K562 (cell line): ENCODE data around the gene RACK1. TPM values are rescaled to one million over a fixed set of nuclear protein-coding genes. Genes with fewer than 3 reads are reported as not detected.

Experiments used
- SNIP1 ChIP-seq: fragments of 450-650 bp; IDR thresholded peaks from 2 replicates; pipeline ENCODE4 v1.7.1; 2017; ENCODE audit warnings: low read depth, mild to moderate bottlenecking
- ZSCAN29 ChIP-seq: fragments of 450-650 bp; IDR thresholded peaks from 2 replicates; pipeline ENCODE4 v1.6.1; 2017
- polyA plus RNA-seq, 8 experiments: library from polyadenylated mRNA; depleted of rRNA in 4 of 8; stranded (reverse) in 5 of 8; unstranded in 3 of 8; fragments of >200 nt; fragmentation: Nextera tagmentation in 2 of 8; fragmentation: Illumina TruSeq in 1 of 8; extraction: Ambion mirVana in 2 of 8; extraction: Trizol in 1 of 8; gene quantifications; 2 replicates each; pipeline versions ENCODE4 v1.2.1 to v1.2.3, GENCODE V29; 2011 to 2014; ENCODE audit warnings: inconsistent platforms in 1 of 8, missing spikeins in 1 of 8
- total RNA-seq, 7 experiments: library from RNA; depleted of rRNA in 6 of 7; stranded (reverse); fragments of >200 nt in 6 of 7; fragmentation: Illumina TruSeq in 2 of 7; extraction: Trizol in 2 of 7; gene quantifications; 2 replicates each; pipeline versions ENCODE4 v1.2.1 to v1.2.3, GENCODE V29; 2011 to 2021; ENCODE audit warnings: low replicate concordance in 1 of 7
- TF ChIP-seq, protein P1 (sequence below): sonication (generic); formaldehyde crosslinking; IDR thresholded peaks from 2 replicates; pipeline ENCODE4 v1.8.0; 2022; ENCODE audit warnings: mild to moderate bottlenecking, missing genetic modification reagents
- TF ChIP-seq, protein P2 (sequence below): sonication (generic); formaldehyde crosslinking; IDR thresholded peaks from 2 replicates; pipeline ENCODE4 v1.8.0; 2023; ENCODE audit warnings: mild to moderate bottlenecking, missing genetic modification reagents

Gene RACK1
- total and polyA plus RNA-seq, 9 of the 15 experiments (the other 6 are each of a cell fraction or from before 2014, with no cell fraction given): 2,303 to 5,311 (median 3,833) TPM

DNA sequence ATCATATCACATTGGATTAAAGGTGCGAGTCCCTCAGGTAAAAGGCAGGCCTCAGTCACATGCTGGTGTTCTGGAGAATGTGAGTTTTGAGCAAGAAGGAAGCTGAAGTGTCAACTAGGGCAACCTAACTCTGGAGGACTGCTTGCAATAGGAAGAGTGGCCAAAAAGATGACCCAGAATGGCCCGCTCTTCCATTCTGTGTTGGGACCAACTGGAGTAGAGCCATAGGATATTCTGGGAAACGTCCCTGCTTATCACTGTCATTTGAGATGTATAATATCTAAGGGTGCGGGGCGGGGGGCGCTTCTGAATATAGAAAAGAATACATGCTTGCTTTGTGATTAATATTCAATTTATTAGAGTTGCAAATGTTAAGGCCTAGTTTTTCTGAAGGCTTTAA lies 31.6 kb downstream of the RACK1 start (continued):
- TF ChIP-seq, protein P1, sequence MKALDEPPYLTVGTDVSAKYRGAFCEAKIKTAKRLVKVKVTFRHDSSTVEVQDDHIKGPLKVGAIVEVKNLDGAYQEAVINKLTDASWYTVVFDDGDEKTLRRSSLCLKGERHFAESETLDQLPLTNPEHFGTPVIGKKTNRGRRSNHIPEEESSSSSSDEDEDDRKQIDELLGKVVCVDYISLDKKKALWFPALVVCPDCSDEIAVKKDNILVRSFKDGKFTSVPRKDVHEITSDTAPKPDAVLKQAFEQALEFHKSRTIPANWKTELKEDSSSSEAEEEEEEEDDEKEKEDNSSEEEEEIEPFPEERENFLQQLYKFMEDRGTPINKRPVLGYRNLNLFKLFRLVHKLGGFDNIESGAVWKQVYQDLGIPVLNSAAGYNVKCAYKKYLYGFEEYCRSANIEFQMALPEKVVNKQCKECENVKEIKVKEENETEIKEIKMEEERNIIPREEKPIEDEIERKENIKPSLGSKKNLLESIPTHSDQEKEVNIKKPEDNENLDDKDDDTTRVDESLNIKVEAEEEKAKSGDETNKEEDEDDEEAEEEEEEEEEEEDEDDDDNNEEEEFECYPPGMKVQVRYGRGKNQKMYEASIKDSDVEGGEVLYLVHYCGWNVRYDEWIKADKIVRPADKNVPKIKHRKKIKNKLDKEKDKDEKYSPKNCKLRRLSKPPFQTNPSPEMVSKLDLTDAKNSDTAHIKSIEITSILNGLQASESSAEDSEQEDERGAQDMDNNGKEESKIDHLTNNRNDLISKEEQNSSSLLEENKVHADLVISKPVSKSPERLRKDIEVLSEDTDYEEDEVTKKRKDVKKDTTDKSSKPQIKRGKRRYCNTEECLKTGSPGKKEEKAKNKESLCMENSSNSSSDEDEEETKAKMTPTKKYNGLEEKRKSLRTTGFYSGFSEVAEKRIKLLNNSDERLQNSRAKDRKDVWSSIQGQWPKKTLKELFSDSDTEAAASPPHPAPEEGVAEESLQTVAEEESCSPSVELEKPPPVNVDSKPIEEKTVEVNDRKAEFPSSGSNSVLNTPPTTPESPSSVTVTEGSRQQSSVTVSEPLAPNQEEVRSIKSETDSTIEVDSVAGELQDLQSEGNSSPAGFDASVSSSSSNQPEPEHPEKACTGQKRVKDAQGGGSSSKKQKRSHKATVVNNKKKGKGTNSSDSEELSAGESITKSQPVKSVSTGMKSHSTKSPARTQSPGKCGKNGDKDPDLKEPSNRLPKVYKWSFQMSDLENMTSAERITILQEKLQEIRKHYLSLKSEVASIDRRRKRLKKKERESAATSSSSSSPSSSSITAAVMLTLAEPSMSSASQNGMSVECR (CRISPR knock-in tag): no peak
- TF ChIP-seq SNIP1 (no peak), ZSCAN29 (no peak)
- TF ChIP-seq, protein P2, sequence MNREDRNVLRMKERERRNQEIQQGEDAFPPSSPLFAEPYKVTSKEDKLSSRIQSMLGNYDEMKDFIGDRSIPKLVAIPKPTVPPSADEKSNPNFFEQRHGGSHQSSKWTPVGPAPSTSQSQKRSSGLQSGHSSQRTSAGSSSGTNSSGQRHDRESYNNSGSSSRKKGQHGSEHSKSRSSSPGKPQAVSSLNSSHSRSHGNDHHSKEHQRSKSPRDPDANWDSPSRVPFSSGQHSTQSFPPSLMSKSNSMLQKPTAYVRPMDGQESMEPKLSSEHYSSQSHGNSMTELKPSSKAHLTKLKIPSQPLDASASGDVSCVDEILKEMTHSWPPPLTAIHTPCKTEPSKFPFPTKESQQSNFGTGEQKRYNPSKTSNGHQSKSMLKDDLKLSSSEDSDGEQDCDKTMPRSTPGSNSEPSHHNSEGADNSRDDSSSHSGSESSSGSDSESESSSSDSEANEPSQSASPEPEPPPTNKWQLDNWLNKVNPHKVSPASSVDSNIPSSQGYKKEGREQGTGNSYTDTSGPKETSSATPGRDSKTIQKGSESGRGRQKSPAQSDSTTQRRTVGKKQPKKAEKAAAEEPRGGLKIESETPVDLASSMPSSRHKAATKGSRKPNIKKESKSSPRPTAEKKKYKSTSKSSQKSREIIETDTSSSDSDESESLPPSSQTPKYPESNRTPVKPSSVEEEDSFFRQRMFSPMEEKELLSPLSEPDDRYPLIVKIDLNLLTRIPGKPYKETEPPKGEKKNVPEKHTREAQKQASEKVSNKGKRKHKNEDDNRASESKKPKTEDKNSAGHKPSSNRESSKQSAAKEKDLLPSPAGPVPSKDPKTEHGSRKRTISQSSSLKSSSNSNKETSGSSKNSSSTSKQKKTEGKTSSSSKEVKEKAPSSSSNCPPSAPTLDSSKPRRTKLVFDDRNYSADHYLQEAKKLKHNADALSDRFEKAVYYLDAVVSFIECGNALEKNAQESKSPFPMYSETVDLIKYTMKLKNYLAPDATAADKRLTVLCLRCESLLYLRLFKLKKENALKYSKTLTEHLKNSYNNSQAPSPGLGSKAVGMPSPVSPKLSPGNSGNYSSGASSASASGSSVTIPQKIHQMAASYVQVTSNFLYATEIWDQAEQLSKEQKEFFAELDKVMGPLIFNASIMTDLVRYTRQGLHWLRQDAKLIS (CRISPR knock-in tag): no peak
